Measurements from ENCODE around the gene CHD9. TPM values are rescaled to one million over a fixed set of nuclear protein-coding genes. Genes with fewer than 3 reads are reported as not detected.

The CHD9 gene
- total RNA-seq, 1 experiment from 2014 or later = 25.4 TPM

GRCh38 chr16:53337294-53337693, 282.5 kb downstream of the CHD9 start:
- DNase-seq (ENCODE audit: low read depth, low spot score) = no peak
- no TSS peak for BruUV-seq (replicated peaks)
- Histone ChIP-seq H3K27me3 (ENCODE audit: control insufficient read depth, insufficient read depth, low read length) (no peaks in the 10 kb centered on the region), H3K36me3 (ENCODE audit: control insufficient read depth, insufficient read depth, low read length) (no peaks in the 10 kb centered on the region), H3K4me3 (ENCODE audit: low read depth in 2 of 2, low read length in 2 of 2) (no peak overlapping the region), H3K9me3 (ENCODE audit: control insufficient read depth, insufficient read depth, low read depth, low read length) (no peaks in the 10 kb centered on the region), H3K27ac (ENCODE audit: low read length) (no peak overlapping the region), H3K4me1 (ENCODE audit: control insufficient read depth, insufficient read depth, low read length) (no peaks in the 10 kb centered on the region)
- in situ Hi-C loops (cut with HindIII; ENCODE audit: low pct_unique_long_range_greater_than_20kb, low sequenced_read_pairs) (no loop called here), intact Hi-C loops (cut with micrococcal nuclease; ENCODE audit: unreplicated experiment) (no loop called here)
- ChIA-PET POLR2A (no interaction called here), CTCF (no interaction called here)
- ATAC-seq = no peak
- no peak for TF ChIP-seq TCF7L2 (IDR thresholded peaks at IDR 0.05; ENCODE audit: low read depth, low read length)
- TF ChIP-seq, protein P1, sequence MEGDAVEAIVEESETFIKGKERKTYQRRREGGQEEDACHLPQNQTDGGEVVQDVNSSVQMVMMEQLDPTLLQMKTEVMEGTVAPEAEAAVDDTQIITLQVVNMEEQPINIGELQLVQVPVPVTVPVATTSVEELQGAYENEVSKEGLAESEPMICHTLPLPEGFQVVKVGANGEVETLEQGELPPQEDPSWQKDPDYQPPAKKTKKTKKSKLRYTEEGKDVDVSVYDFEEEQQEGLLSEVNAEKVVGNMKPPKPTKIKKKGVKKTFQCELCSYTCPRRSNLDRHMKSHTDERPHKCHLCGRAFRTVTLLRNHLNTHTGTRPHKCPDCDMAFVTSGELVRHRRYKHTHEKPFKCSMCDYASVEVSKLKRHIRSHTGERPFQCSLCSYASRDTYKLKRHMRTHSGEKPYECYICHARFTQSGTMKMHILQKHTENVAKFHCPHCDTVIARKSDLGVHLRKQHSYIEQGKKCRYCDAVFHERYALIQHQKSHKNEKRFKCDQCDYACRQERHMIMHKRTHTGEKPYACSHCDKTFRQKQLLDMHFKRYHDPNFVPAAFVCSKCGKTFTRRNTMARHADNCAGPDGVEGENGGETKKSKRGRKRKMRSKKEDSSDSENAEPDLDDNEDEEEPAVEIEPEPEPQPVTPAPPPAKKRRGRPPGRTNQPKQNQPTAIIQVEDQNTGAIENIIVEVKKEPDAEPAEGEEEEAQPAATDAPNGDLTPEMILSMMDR (IDR thresholded peaks at IDR 0.05) = no peak
- TF ChIP-seq SIN3A (IDR thresholded peaks at IDR 0.05; ENCODE audit: borderline replicate concordance, insufficient read depth, low read depth, low read length) = no peak
- TF ChIP-seq POLR2AphosphoS5 (IDR thresholded peaks at IDR 0.05; ENCODE audit: low read depth, low read length) = no peak
- TF ChIP-seq, protein P2, sequence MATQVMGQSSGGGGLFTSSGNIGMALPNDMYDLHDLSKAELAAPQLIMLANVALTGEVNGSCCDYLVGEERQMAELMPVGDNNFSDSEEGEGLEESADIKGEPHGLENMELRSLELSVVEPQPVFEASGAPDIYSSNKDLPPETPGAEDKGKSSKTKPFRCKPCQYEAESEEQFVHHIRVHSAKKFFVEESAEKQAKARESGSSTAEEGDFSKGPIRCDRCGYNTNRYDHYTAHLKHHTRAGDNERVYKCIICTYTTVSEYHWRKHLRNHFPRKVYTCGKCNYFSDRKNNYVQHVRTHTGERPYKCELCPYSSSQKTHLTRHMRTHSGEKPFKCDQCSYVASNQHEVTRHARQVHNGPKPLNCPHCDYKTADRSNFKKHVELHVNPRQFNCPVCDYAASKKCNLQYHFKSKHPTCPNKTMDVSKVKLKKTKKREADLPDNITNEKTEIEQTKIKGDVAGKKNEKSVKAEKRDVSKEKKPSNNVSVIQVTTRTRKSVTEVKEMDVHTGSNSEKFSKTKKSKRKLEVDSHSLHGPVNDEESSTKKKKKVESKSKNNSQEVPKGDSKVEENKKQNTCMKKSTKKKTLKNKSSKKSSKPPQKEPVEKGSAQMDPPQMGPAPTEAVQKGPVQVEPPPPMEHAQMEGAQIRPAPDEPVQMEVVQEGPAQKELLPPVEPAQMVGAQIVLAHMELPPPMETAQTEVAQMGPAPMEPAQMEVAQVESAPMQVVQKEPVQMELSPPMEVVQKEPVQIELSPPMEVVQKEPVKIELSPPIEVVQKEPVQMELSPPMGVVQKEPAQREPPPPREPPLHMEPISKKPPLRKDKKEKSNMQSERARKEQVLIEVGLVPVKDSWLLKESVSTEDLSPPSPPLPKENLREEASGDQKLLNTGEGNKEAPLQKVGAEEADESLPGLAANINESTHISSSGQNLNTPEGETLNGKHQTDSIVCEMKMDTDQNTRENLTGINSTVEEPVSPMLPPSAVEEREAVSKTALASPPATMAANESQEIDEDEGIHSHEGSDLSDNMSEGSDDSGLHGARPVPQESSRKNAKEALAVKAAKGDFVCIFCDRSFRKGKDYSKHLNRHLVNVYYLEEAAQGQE (IDR thresholded peaks at IDR 0.05; ENCODE audit: insufficient read depth in 1 of 2, low read depth in 2 of 2, low read length in 1 of 2) = no peak

GRCh38 chr16:53341792-53342191, 287.0 kb downstream of the CHD9 start:
- Histone ChIP-seq H3K9me3 (ENCODE audit: control insufficient read depth, insufficient read depth, low read depth, low read length) (no peaks in the 10 kb centered on the region), H3K27ac (ENCODE audit: low read length) (no peak overlapping the region), H3K36me3 (ENCODE audit: control insufficient read depth, insufficient read depth, low read length) (no peaks in the 10 kb centered on the region), H3K4me1 (ENCODE audit: control insufficient read depth, insufficient read depth, low read length) (no peaks in the 10 kb centered on the region), H3K4me3 (ENCODE audit: low read depth in 2 of 2, low read length in 2 of 2) (no peak overlapping the region), H3K27me3 (ENCODE audit: control insufficient read depth, insufficient read depth, low read length) (no peaks in the 10 kb centered on the region)
- ATAC-seq = no peak
- intact Hi-C loops (cut with micrococcal nuclease; ENCODE audit: unreplicated experiment) (no loop called here), in situ Hi-C loops (cut with HindIII; ENCODE audit: low pct_unique_long_range_greater_than_20kb, low sequenced_read_pairs) (no loop called here)
- TF ChIP-seq, protein P2 (IDR thresholded peaks at IDR 0.05; ENCODE audit: insufficient read depth in 1 of 2, low read depth in 2 of 2, low read length in 1 of 2) = no peak
- TF ChIP-seq SIN3A (IDR thresholded peaks at IDR 0.05; ENCODE audit: borderline replicate concordance, insufficient read depth, low read depth, low read length) = no peak
- no peak for TF ChIP-seq TCF7L2 (IDR thresholded peaks at IDR 0.05; ENCODE audit: low read depth, low read length)
- TF ChIP-seq, protein P1 (IDR thresholded peaks at IDR 0.05) = no peak
- no peak for TF ChIP-seq POLR2AphosphoS5 (IDR thresholded peaks at IDR 0.05; ENCODE audit: low read depth, low read length)
- no peak for DNase-seq (ENCODE audit: low read depth, low spot score)
- CTCF ChIA-PET = no interaction called here
- POLR2A ChIA-PET = no interaction called here
- no TSS peak for BruUV-seq (replicated peaks)
